ENCODE results near the gene WHRN. TPM values are rescaled to one million over a fixed set of nuclear protein-coding genes. Genes with fewer than 3 reads are reported as not detected.

WHRN gene
- total and polyA plus RNA-seq, 9 of the 15 experiments (the other 6 are each of a cell fraction or from before 2014, with no cell fraction given), result 0.31 to 14.1 (median 3.0) TPM

DNA sequence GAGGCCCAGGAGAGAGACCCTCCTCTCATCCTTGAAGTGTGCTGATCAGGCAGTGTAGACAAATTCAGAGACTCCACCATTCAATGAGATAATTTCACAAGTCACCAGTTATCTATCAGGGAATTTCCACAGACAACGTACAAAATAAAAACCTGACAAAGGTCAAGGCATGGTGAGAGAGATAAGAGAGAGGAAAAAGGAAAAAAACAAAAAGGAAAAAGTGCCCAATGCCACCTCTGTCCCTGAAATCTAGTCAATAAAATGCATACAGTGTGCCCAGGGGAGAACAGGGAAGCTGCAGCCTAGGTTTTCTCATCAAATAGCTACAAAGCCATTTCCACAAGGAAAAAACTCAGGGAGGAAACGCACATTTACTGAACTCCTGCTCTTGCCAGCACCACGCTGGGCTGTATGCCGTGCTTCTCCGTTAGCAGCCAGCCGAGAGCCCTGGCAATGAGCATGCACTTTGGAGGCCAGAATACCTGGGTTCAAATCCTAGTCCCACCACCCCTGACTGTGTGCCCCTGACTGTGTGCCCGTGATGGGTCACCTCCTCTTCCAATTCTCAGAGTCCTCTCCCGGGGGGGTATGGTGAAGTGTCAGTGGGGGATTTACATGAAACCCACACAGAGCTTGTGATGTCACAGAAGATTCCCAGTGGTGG is 11.6 kb downstream of the WHRN start (continued):
- TF ChIP-seq PCBP1 (IDR thresholded peaks at IDR 0.05; ENCODE audit: low read depth, low read length, poor library complexity, severe bottlenecking), result no peak
- no peak for TF ChIP-seq ARHGAP35 (IDR thresholded peaks at IDR 0.05; ENCODE audit: partially characterized antibody)
- peak; percentile 55; the same call in 1 of the 2 replicates for TF ChIP-seq MTA1 (IDR thresholded peaks at IDR 0.05; ENCODE audit: borderline replicate concordance)
- no peak for TF ChIP-seq RBM25 (IDR thresholded peaks at IDR 0.05; ENCODE audit: low read depth, low read length, severe bottlenecking)
- no peak for TF ChIP-seq FOXK1 (CRISPR knock-in tag; IDR thresholded peaks at IDR 0.05; ENCODE audit: borderline replicate concordance)
- TF ChIP-seq NRF1 (conservative IDR thresholded peaks at IDR 0.05 in 1 of 2, IDR thresholded peaks at IDR 0.05 in 1 of 2), result no peak
- no peak for TF ChIP-seq RBM15 (IDR thresholded peaks at IDR 0.05; ENCODE audit: insufficient read depth, low read length)
- no peak for TF ChIP-seq HNRNPH1 (optimal IDR thresholded peaks at IDR 0.05; ENCODE audit: low read depth, low read length)
- no peak for TF ChIP-seq PYGO2 (tag; IDR thresholded peaks at IDR 0.05)
- no peak for TF ChIP-seq ATF3 (IDR thresholded peaks at IDR 0.05)
- TF ChIP-seq ATF3 (CRISPR knock-in tag; conservative IDR thresholded peaks at IDR 0.05), result no peak
- TF ChIP-seq KLF1 (tag; IDR thresholded peaks at IDR 0.05), result no peak
- no peak for TF ChIP-seq PHB (CRISPR knock-in tag; IDR thresholded peaks at IDR 0.05)
- no peak for TF ChIP-seq CUX1 (CRISPR knock-in tag; IDR thresholded peaks at IDR 0.05)
- no peak for TF ChIP-seq CTCFL (IDR thresholded peaks at IDR 0.05; ENCODE audit: borderline replicate concordance, insufficient read depth, low read depth, low read length, poor library complexity, severe bottlenecking)
- no peak for TF ChIP-seq CEBPB (tag; IDR thresholded peaks at IDR 0.05)
- TF ChIP-seq EHMT2 (IDR thresholded peaks at IDR 0.05), result no peak
- TF ChIP-seq SPI1 (IDR thresholded peaks at IDR 0.05; ENCODE audit: borderline replicate concordance, low read depth, low read length), result no peak
- TF ChIP-seq HLTF (IDR thresholded peaks at IDR 0.05), result 0 out of 2 replicates have a peak, but pooled peaks have one; percentile 25
- TF ChIP-seq MTA2 (IDR thresholded peaks at IDR 0.05; ENCODE audit: low read depth), result peak; percentile 81
- peak; percentile 88 for TF ChIP-seq ZSCAN29 (IDR thresholded peaks at IDR 0.05)
- TF ChIP-seq ZNF3 (CRISPR knock-in tag; IDR thresholded peaks at IDR 0.05), result no peak

Data from K562 (cell line).